Suppressor macrophage treated with lipopolysaccharide for 4 hours (primary cell): ENCODE data around the gene DEFB129.
"Not testable (repeated sequence)": the region's sequence is repeated elsewhere in the genome, so short reads cannot be mapped to it uniquely, and the experiment has no call there.

Experiments used
- DNase-seq: peaks from one replicate; pipeline ENCODE4 v3.0.0-alpha.2; 2020

Gene DEFB129

GRCh38 chr20:226958-227357 lies at the start of gene DEFB129:
Gene DEFB129, plus strand, starts transcription at chr20:227258. Its CDS starts 31 bp downstream, at chr20:227289.
- DNase-seq = no peak

GRCh38 chr20:184288-184687 lies 42.8 kb upstream of the DEFB129 start:
- no peak for DNase-seq

GRCh38 chr20:187733-188132 lies 39.3 kb upstream of the DEFB129 start:
- no peak for DNase-seq

- DNase-seq = no peak
Observed at GRCh38 chr20:189611-190010, 37.4 kb upstream of the DEFB129 start, which contains the start of gene DEFB128. Gene DEFB128, minus strand, starts transcription at chr20:189711. Its CDS starts 88 bp downstream, at chr20:189623.

- DNase-seq = no peak
Observed at GRCh38 chr20:198225-198624, 28.8 kb upstream of the DEFB129 start.

- DNase-seq = no peak
Observed at GRCh38 chr20:199996-200395, 27.1 kb upstream of the DEFB129 start.

- DNase-seq = not testable (repeated sequence)
Observed at GRCh38 chr20:203630-204029, 23.4 kb upstream of the DEFB129 start.

- DNase-seq = peak; percentile 72
Observed at GRCh38 chr20:208942-209566, 18.0 kb upstream of the DEFB129 start.

GRCh38 chr20:210809-211502 lies 16.1 kb upstream of the DEFB129 start:
- DNase-seq = no peak

- no peak for DNase-seq
Observed at GRCh38 chr20:214383-214782, 12.7 kb upstream of the DEFB129 start.

- no peak for DNase-seq
Observed at GRCh38 chr20:215796-216195, 11.3 kb upstream of the DEFB129 start.

- DNase-seq = no peak
Observed at GRCh38 chr20:217266-217665, 9.8 kb upstream of the DEFB129 start.

- DNase-seq = no peak
Observed at GRCh38 chr20:219290-220115, 7.6 kb upstream of the DEFB129 start.

GRCh38 chr20:221258-221830 lies 5.7 kb upstream of the DEFB129 start:
- no peak for DNase-seq

GRCh38 chr20:225879-226278 lies 1.2 kb upstream of the DEFB129 start:
- not testable (repeated sequence) for DNase-seq

GRCh38 chr20:227439-228105 lies 514 bp downstream of the DEFB129 start:
- DNase-seq = peak; percentile 41

GRCh38 chr20:235891-236290 lies 8.8 kb downstream of the DEFB129 start:
- DNase-seq = peak; percentile 15

GRCh38 chr20:237489-237888 lies 10.4 kb downstream of the DEFB129 start:
- peak; percentile 92 for DNase-seq

GRCh38 chr20:237929-238328 lies 10.9 kb downstream of the DEFB129 start:
- peak; percentile 82 for DNase-seq

GRCh38 chr20:242905-243304 lies 15.8 kb downstream of the DEFB129 start:
- peak; percentile 24 for DNase-seq

GRCh38 chr20:251354-251753 lies 24.3 kb downstream of the DEFB129 start:
- no peak for DNase-seq

- no peak for DNase-seq
Observed at GRCh38 chr20:252801-253200, 25.7 kb downstream of the DEFB129 start.

- DNase-seq = not testable (repeated sequence)
Observed at GRCh38 chr20:253447-253846, 26.4 kb downstream of the DEFB129 start.
